Activated gamma-delta T cell treated with anti-CD3 and anti-CD28 coated beads, Interleukin-2, amount 50 U/mL, for 16 hours (primary cell): ENCODE measurements around the gene MYL6B.
"Not testable (repeated sequence)": the region's sequence is repeated elsewhere in the genome, so short reads cannot be mapped to it uniquely, and the experiment has no call there.

Experiments used
- DNase-seq: peaks from one replicate; pipeline ENCODE4 v3.0.0-alpha.2; 2020; ENCODE audit warnings: low read depth

Gene MYL6B

DNA sequence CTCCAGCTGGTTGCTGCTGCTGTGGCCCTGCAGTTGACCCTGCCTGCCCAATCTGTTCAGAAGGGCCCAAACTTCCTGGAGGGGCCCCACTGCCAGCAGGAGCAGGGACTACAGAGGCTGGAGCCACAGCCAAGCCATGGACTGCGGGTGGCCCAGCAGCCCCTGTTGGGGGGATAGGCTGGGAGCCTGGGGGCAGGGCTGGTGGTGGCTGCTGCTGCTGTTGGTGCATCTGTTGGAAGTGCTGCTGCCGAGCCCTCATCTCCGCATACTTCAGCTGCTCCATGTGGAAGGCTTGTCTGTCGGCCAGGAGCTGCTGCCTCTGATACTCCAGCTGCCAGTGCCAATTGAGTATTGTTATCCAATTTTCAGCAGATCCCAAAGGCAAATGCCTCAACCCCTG lies 13.0 kb downstream of the MYL6B start:
- DNase-seq = no peak

DNA sequence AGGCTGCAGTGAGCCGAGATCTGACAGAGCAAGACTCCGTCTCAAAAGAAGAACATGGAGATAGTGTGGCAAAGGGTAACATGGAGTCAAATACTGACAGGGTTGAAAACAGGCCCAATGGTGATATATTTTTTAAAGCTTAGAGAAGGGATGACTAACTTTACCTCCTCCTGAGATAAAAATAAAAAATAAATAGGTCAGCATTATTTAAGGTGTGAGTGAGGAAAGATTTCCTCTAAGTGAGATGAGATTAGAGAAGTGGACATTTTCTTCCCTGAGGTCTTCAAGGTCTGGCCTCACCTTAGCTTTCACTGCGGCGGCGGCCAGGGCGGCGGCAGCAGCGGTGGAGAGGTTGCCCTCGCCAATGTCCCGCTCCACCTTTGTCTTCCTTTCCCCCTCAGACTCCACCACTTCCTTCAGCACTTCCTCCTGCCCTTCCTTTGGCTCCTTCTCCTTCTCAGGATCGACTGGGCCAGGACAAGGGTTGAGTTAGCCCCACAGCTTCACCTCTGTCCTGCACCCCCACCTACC lies 16.9 kb downstream of the MYL6B start:
- no peak for DNase-seq

- DNase-seq = no peak
Observed at GRCh38 chr12:56172839-56173238, 20.5 kb downstream of the MYL6B start.

GRCh38 chr12:56178347-56178746 lies 26.0 kb downstream of the MYL6B start:
- no peak for DNase-seq

- no peak for DNase-seq
Observed at GRCh38 chr12:56186957-56187356, 34.6 kb downstream of the MYL6B start.

- no peak for DNase-seq
Observed at GRCh38 chr12:56188131-56188777, 35.9 kb downstream of the MYL6B start.

- no peak for DNase-seq
Observed at GRCh38 chr12:56188778-56189098, 36.4 kb downstream of the MYL6B start.

DNA sequence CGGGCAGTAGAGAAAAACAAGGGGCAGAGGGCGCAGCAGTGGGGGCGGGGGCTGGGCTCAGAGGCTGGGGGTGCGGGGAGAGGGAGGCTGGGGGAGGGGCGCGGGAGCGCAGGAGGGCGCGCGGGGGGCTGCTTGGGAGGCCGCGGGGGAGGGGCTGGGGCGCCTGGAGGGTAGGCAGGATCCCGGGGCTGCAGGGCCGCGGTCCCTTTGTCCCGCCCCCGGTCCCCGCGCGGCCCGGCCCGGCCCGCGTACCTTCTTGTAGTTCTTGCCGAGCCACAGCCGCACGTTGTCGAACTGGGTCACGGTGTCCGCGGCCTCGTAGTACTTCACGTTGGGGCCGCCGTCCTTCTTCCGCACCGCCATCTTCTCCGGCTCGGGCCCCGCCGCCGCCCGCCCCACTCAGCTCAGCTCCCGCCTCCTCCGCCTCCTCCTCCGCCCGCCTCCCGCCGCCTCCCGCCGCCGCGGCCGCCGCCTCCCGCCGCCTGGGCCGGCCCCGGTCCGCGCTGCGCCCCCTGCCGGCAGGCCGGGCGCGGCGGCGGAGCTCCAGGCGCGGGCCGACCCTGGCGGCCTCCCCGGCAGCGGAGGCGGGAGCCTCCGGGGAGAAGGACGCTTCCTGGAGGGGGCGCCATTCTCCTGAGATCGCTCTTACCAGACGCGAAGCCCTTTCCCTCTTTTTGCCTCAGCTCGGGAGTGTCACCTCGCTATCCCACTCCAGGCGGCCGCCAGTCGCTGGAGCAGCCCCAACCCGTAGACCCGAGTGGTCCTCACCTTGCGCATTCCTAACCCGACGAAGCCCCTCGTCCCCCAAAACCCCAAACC lies 36.9 kb downstream of the MYL6B start, which contains the start of gene SMARCC2:
SMARCC2 (minus strand) TSS at position 385 of the 819 bp plus-strand sequence; CDS start at position 363, 22 bp downstream.
- DNase-seq = peak; percentile 73

GRCh38 chr12:56189918-56190694 lies 37.7 kb downstream of the MYL6B start:
- peak; percentile 57 for DNase-seq

DNA sequence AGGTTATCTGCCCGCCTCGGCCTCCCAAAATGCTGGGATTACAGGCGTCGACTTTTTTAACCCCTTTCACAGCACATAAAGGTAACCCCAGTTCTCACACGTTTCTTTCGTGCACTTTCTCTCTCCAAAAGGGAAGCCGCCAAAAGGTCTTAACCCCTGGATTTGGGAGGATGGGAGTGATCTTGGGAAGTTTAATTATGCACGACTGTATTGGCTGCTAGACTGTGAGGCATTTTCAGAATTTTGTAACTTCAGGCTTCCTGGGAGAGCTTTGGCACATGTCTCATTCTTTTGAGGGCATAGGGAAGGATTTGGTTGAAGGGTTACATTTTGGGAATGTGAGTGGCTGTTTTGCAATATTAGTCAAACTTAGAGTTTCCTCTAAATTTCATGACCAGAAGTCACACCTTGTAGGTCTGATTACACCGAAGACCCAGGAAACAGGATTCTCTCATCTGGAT lies 38.3 kb downstream of the MYL6B start:
- DNase-seq = no peak

- no peak for DNase-seq
Observed at GRCh38 chr12:56192582-56192981, 40.2 kb downstream of the MYL6B start.

- DNase-seq = peak; percentile 56
Observed at GRCh38 chr12:56193025-56193578, 40.7 kb downstream of the MYL6B start.

DNA sequence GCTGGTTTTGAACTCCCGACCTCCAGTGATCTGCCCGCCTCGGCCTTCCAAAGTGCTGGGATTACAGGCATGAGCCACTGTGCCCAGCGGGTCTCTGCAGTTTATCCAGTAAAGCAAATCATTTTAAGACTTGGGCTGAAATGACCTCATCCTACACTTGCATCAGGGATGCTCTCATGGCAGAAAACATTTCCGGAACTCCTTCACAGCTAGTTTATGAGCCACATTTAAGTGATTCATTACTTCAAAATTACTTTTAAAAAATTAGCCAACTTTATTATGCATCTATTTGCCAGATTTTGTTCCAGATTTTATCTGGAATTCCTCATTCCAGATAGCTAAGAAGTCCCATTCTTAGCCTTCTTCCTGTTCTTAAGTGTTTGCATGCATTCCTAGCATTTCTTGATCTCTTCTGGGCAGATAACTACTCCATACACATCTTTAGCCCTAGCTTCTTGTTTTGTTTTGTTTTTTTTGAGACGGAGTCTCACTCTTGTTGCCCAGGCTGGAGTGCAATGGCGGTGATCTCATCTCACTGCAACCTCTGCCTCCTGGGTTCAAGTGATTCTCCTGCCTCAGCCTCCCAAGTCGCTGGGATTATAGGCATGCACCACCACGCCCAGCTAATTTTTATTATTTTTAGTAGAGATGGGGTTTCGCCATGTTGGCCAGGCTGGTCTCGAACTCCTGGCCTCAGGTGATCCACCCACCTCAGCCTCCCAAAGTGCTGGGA lies 44.6 kb downstream of the MYL6B start:
- not testable (repeated sequence) for DNase-seq

DNA sequence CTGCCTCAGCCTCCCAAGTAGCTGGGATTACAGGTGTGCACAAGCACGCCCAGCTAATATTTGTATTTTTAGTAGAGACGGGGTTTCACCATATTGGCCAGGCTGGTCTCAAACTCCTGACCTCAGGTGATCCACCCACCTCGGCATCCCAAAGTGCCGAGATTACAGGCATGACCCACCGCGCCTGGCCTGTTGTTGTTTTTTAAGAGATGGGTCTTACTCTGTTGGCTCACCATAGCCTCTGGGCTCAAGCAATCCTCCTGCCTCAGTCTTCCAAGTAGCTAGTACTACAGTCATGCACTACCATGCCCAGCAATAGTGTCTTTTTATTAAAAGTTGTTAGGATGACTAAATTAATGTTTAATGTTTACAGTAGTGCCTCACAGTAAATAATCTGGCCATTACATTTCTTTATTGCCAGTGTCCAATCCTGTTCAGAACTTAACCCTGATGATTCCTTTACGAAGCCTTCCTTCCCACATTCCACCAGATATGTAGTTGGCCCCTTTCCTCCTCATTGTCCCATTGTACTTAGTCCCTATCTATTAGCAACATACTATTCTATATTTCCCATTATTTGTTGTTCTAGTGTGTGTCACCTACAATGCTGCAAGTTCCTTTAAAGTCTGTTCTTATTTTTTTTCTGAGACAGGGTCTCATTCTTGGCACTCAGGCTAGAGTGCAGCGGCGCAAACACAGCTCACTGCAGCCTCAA lies 45.7 kb downstream of the MYL6B start:
- DNase-seq = no peak

- DNase-seq = no peak
Observed at GRCh38 chr12:56198836-56199235, 46.4 kb downstream of the MYL6B start.

GRCh38 chr12:56202366-56202765 lies 50.0 kb downstream of the MYL6B start:
- no peak for DNase-seq

DNA sequence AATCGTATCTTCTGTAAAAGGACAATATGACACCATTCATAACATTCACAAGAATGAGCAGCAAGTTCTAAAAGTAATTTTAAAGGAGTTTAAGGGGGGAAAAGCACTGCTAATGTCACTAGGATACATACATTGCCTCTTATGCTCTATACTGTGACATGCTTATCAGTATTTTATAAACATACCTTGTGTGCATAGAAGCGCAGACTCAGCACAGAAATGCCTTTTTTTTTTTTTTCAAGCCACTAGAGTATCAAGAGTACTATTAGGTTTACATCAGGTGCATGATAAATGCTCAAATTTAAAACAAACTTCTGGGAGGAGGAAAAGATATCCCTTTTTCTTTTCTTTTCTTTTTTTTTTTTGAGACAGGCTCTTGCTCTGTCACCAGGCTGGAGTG lies 50.5 kb downstream of the MYL6B start:
- no peak for DNase-seq

GRCh38 chr12:56204275-56204674 lies 51.9 kb downstream of the MYL6B start:
- no peak for DNase-seq

- no peak for DNase-seq
Observed at GRCh38 chr12:56205445-56205844, 53.1 kb downstream of the MYL6B start.

GRCh38 chr12:56206452-56207166 lies 54.2 kb downstream of the MYL6B start:
- DNase-seq = no peak
